ENCODE data around the gene PLIN3. TPM values are rescaled to one million over a fixed set of nuclear protein-coding genes. Genes with fewer than 3 reads are reported as not detected.

The PLIN3 gene
- total and polyA plus RNA-seq, 9 of the 15 experiments (the other 6 are each of a cell fraction or from before 2014, with no cell fraction given): 7.5 to 75.6 (median 43.1) TPM

GRCh38 chr19:4867534-4868285 lies at the start of gene PLIN3 (continued):
- peak; percentile 72 for TF ChIP-seq HMGN3 (IDR thresholded peaks at IDR 0.05; ENCODE audit: borderline replicate concordance, extremely low read depth, insufficient read length, low read depth, low read length)
- 0 out of 2 replicates have a peak, but pooled peaks have one; percentile 17 for TF ChIP-seq ZFX (CRISPR knock-in tag; IDR thresholded peaks at IDR 0.05)
- TF ChIP-seq BRD9 (IDR thresholded peaks at IDR 0.05; ENCODE audit: low read depth, partially characterized antibody): peak; percentile 77
- TF ChIP-seq FOXJ2 (tag; IDR thresholded peaks at IDR 0.05): peak; percentile 43; the same call in 1 of the 2 replicates
- peak; percentile 65; the same call in 1 of the 2 replicates for TF ChIP-seq ZBTB33 (CRISPR knock-in tag; IDR thresholded peaks at IDR 0.05)
- no peak for TF ChIP-seq ZNF146 (CRISPR knock-in tag; IDR thresholded peaks at IDR 0.05; ENCODE audit: unreplicated experiment)
- peak; percentile 55 for TF ChIP-seq E2F8 (IDR thresholded peaks at IDR 0.05; ENCODE audit: low read depth, partially characterized antibody)
- no peak for TF ChIP-seq ZNF41 (CRISPR knock-in tag; conservative IDR thresholded peaks at IDR 0.05)
- no peak for TF ChIP-seq HOXB6 (CRISPR knock-in tag; IDR thresholded peaks at IDR 0.05; ENCODE audit: borderline replicate concordance)
- TF ChIP-seq SNAPC5 (CRISPR knock-in tag; IDR thresholded peaks at IDR 0.05): no peak
- peak; percentile 89 for TF ChIP-seq EP400 (IDR thresholded peaks at IDR 0.05)
- TF ChIP-seq CREB1 (IDR thresholded peaks at IDR 0.05): no peak
- peak; percentile 81 for TF ChIP-seq CREB1 (CRISPR knock-in tag; IDR thresholded peaks at IDR 0.05)
- TF ChIP-seq ATF1 (CRISPR knock-in tag; IDR thresholded peaks at IDR 0.05): 0 out of 2 replicates have a peak, but pooled peaks have one; percentile 1
- TF ChIP-seq ATF1 (tag; IDR thresholded peaks at IDR 0.05): peak; percentile 93
- peak; percentile 81 for TF ChIP-seq POLR2G (IDR thresholded peaks at IDR 0.05; ENCODE audit: low read depth, low read length)

All from K562 (cell line).